ENCODE measurements around the gene NPTN.

Gene NPTN

DNA sequence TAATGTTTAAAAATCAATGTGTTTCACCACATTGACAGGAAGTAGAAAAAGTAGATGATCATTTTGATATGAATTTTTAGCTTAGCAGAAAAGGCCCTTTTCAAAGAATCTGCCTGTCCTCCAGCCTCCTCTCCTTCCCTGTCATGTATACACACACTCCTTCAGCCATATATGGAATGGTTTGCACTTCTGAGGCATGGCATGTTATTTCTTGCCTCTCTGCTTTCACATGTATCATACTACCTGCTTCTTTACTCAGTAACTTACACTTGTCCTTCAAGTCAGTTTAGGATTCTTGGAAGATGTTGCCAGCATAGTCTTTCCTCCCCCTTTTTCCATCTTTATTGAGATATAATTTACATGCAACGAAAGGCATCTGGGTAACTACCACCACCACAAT is 111.2 kb downstream of the NPTN start:
- in situ Hi-C loops (cut with MboI; ENCODE audit: low sequenced_read_pairs) = no loop called here

DNA sequence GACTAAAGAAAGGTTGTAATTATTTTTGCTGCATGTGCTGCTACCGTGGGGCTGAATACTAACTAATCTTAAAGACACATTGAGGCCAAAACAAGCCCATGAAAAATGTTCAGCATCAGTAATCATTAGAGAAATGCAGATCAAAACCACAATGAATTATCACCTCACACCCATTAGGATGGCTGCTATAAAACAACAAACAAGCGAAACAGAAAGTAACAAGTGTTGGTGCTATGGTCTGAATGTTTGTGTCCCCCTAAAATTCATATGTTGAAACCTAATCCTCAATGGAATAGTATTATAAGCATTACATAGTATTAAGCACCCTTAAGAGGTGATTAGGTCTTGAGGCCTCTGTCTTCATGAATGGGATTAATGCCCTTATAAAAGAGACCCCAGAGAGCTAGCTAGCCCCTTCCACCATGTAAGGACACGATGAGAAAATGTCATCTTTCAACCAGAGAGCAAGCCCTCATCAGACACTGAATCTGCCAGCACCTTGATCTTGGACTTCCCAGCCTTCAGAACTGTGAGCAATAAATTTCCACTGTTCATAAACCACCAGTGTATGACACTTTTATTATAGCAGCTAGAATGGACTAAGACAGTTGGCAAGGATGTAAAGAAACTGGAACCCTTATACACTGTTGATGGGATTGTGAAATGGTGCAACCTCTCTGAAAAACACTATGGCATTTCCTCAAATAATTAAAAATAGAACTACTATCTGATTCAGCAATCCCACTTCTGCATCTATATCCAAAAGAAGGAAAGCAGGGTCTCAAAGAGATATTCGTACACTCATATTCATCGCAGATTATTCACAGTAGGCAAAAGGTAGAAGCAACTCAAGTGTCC is 114.1 kb downstream of the NPTN start:
- in situ Hi-C loops (cut with MboI; ENCODE audit: low sequenced_read_pairs) = no loop called here

DNA sequence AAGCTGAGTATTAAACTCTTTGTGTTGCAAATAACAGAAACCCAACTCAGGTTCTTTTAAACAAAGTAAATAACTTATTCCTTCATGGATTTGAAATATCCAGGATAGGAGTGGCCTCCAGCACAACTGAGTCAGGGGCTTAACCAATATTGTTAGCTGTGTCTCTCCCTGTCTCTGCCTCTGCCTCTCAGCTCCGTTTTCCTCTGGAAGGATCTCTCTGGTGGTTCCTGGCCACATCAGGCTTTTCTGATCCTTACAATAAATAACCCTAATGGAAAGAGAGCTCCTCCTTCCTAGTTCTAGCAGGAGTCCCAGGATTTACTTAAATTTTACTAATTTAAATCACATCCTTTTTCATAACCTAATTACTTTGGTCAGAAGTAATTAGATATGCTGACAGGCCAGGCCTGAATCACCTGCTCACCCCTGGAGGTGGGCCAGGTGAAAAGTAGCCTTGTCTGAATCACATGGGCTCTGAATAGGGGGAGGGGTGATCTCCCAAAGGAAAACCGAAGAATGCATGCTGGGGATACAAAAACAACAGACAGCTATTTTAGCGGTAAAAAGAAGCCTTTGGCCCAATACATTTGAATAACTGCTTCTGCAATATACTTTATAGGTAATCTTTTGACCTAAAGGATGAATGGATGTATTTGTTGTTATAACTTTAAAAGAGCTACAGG is 114.9 kb downstream of the NPTN start:
- in situ Hi-C loops (cut with MboI; ENCODE audit: low sequenced_read_pairs) = no loop called here

DNA sequence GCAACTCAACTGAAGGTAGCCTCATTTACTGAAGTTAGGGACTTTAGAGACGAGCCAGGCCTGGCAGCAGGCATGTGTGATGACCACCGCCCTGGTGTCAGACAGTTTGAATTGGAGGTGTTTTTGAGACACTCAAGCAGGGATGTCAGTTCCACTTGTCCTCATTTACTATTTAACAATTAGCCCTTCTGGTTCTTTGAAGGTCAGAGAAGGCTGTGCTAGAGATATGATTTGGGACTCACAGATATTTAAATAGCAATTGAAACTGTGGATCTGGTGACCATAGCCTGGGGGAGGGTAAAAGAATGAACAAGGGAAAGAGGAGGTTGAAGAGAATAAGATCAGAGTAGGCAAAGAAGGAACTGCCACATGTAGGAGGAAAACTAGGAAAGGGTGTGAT is 115.6 kb downstream of the NPTN start:
- in situ Hi-C loops (cut with MboI; ENCODE audit: low sequenced_read_pairs) = no loop called here

DNA sequence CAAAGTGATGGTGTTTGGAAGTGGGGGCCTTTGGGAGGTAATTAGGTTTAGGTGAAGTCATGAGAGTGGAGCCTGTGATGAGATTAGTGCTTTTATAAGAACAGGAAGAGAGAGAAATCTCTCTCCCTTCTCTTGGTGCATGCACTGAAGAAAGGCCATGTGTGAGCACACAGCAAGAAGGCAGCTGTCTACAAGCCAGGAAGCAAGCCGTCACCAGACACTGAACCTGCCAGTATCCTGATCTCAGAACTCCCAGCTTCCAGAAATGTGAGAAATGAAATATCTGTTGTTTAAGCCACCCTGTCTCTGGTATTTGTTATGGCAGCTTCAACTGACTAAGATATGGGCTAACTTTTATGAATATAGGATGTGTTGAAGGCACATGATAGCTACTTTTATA is 117.7 kb downstream of the NPTN start:
- in situ Hi-C loops (cut with MboI; ENCODE audit: low sequenced_read_pairs) = no loop called here
